SK-N-SH (cell line): Measurements from ENCODE around the gene ZNF592. TPM values are rescaled to one million over a fixed set of nuclear protein-coding genes. Genes with fewer than 3 reads are reported as not detected.

Experiments used
- CTCF ChIA-PET: fragments of 300-600, 350-600 bp; formaldehyde crosslinking; extraction: SDS; loops from one replicate; lab custom pipeline; 2021; lab: Yijun Ruan, JAX
- POLR2A ChIA-PET: fragments of 350-600 bp; sonication (Branson Sonifier 250); formaldehyde crosslinking; extraction: SDS; loops from one replicate; lab custom pipeline; 2020; ENCODE audit warnings: antibody characterized with exemption, inconsistent platforms; lab: Yijun Ruan, JAX
- DNase-seq: peaks from one replicate; pipeline ENCODE4 v3.0.0; 2012
- H2AFZ ChIP-seq: fragments of 200-600 bp; sonication (generic); 2 replicates; pipeline ENCODE4 v1.8.1; 2016; ENCODE audit warnings: antibody characterized with exemption, mild to moderate bottlenecking, low read depth
- H3F3A ChIP-seq: fragments of 200-600 bp; sonication (generic); replicated peaks from 2 replicates; pipeline ENCODE3; 2016; ENCODE audit warnings: antibody characterized with exemption, mild to moderate bottlenecking; ENCODE audit not compliant: insufficient read depth
- H3K27ac ChIP-seq, 2 experiments: fragments of 200-500 bp in 1 of 2; fragments of 200-600 bp in 1 of 2; sonication (Bioruptor generic) in 1 of 2; sonication (generic), shearing (Covaris generic) in 1 of 2; 2 replicates each; pipeline versions ENCODE4 v1.5.1 to v1.6.1; 2014 to 2016; ENCODE audit warnings: low read depth in 2 of 2, inconsistent platforms in 1 of 2, low read length in 1 of 2, mild to moderate bottlenecking in 1 of 2, mixed read lengths in 1 of 2
- H3K27me3 ChIP-seq: fragments of 200-600 bp; sonication (generic), shearing (Covaris generic); 2 replicates; pipeline ENCODE4 v1.6.1; 2016; ENCODE audit warnings: mixed run types; ENCODE audit not compliant: insufficient read depth
- H3K36me3 ChIP-seq, 2 experiments: fragments of 200-500 bp in 1 of 2; fragments of 200-600 bp in 1 of 2; sonication (Bioruptor generic) in 1 of 2; sonication (generic) in 1 of 2; replicated peaks in 1 of 2; 2 replicates each; pipeline versions ENCODE3 to v1.5.1; 2014 to 2016; ENCODE audit warnings: low read length in 1 of 2, mild to moderate bottlenecking in 1 of 2; ENCODE audit not compliant: insufficient read depth in 2 of 2, control insufficient read depth in 1 of 2
- H3K4me1 ChIP-seq, 2 experiments: fragments of 200-500 bp in 1 of 2; fragments of 200-600 bp in 1 of 2; sonication (Bioruptor generic) in 1 of 2; sonication (generic), shearing (Covaris generic) in 1 of 2; 2 replicates each; pipeline versions ENCODE4 v1.5.1 to v1.6.1; 2014 to 2016; ENCODE audit warnings: low read depth in 1 of 2, low read length in 1 of 2, mixed run types in 1 of 2; ENCODE audit not compliant: insufficient read depth in 2 of 2, control insufficient read depth in 1 of 2
- H3K4me2 ChIP-seq: fragments of 200-600 bp; sonication (generic), shearing (Covaris generic); 2 replicates; pipeline ENCODE4 v1.6.1; 2017; ENCODE audit warnings: mixed run types
- H3K4me3 ChIP-seq, 2 experiments: fragments of 200-500 bp in 1 of 2; fragments of 200-600 bp in 1 of 2; sonication (Bioruptor generic) in 1 of 2; sonication (generic), shearing (Covaris generic) in 1 of 2; 2 replicates each; pipeline versions ENCODE4 v1.5.1 to v1.8.1; 2014 to 2016; ENCODE audit warnings: low read depth in 2 of 2, inconsistent platforms in 1 of 2, low read length in 1 of 2, mild to moderate bottlenecking in 1 of 2, mixed read lengths in 1 of 2, moderate library complexity in 1 of 2
- H3K79me2 ChIP-seq: fragments of 200-600 bp; sonication (generic); 2 replicates; pipeline ENCODE4 v1.8.1; 2017; ENCODE audit warnings: mild to moderate bottlenecking; ENCODE audit not compliant: insufficient read depth
- H3K9ac ChIP-seq: fragments of 200-600 bp; sonication (generic); 2 replicates; pipeline ENCODE4 v1.6.1; 2017; ENCODE audit warnings: mixed run types
- H3K9me2 ChIP-seq: fragments of 200-600 bp; sonication (generic); 2 replicates; pipeline ENCODE4 v1.6.1; 2017; ENCODE audit warnings: mixed run types
- H3K9me3 ChIP-seq: fragments of 200-600 bp; sonication (generic); 2 replicates; pipeline ENCODE4 v1.6.1; 2017; ENCODE audit warnings: mixed run types, mild to moderate bottlenecking, moderate library complexity
- H4K20me1 ChIP-seq: fragments of 200-600 bp; sonication (generic); 2 replicates; pipeline ENCODE4 v1.6.1; 2017; ENCODE audit warnings: mild to moderate bottlenecking, mixed run types; ENCODE audit not compliant: insufficient read depth
- CHD2 ChIP-seq: fragments of 150-350 bp; IDR thresholded peaks from 2 replicates; pipeline ENCODE4 v1.6.1; 2018; ENCODE audit warnings: low read length; ENCODE audit not compliant: partially characterized antibody
- EP300 ChIP-seq, 2 experiments: IDR thresholded peaks; 2 replicates each; pipeline versions ENCODE4 v1.4.0 to v1.6.1; 2012; ENCODE audit warnings: borderline replicate concordance in 1 of 2, low read depth in 1 of 2, low read length in 1 of 2
- FOXJ3 ChIP-seq: sonication (generic); formaldehyde crosslinking; IDR thresholded peaks from 2 replicates; pipeline ENCODE4 v1.5.1; 2020; ENCODE audit warnings: mild to moderate bottlenecking, missing genetic modification reagents
- FOXM1 ChIP-seq: IDR thresholded peaks from 2 replicates; pipeline ENCODE4 v1.4.0; 2012; ENCODE audit warnings: low read depth, mild to moderate bottlenecking
- GABPA ChIP-seq: IDR thresholded peaks from 2 replicates; pipeline ENCODE4 v1.4.0; 2012; ENCODE audit warnings: low read depth, mild to moderate bottlenecking
- GATA2 ChIP-seq: sonication (generic); formaldehyde crosslinking; IDR thresholded peaks from 2 replicates; pipeline ENCODE4 v1.5.0; 2020; ENCODE audit warnings: mild to moderate bottlenecking, missing genetic modification reagents
- JUND ChIP-seq: IDR thresholded peaks from 2 replicates; pipeline ENCODE4 v1.4.0; 2012
- NFIC ChIP-seq: IDR thresholded peaks from 2 replicates; pipeline ENCODE4 v1.4.0; 2012; ENCODE audit warnings: borderline replicate concordance
- NRF1 ChIP-seq: IDR thresholded peaks from 2 replicates; pipeline ENCODE4 v1.6.1; 2012; ENCODE audit warnings: low read depth, mild to moderate bottlenecking, low read length
- PBX3 ChIP-seq: IDR thresholded peaks from 2 replicates; pipeline ENCODE4; 2012
- POLR2AphosphoS5 ChIP-seq: IDR thresholded peaks from 2 replicates; pipeline ENCODE4 v1.6.1; 2012; ENCODE audit warnings: low read depth, low read length
- RCOR1 ChIP-seq: fragments of 150-350 bp; IDR thresholded peaks from 2 replicates; pipeline ENCODE4 v1.6.1; 2017; ENCODE audit warnings: antibody characterized with exemption, low read length
- RXRA ChIP-seq: IDR thresholded peaks from 2 replicates; pipeline ENCODE4 v1.4.0; 2012; ENCODE audit warnings: low read depth, mild to moderate bottlenecking, borderline replicate concordance
- SMC3 ChIP-seq: IDR thresholded peaks from 2 replicates; pipeline ENCODE4 v1.6.1; 2012; ENCODE audit warnings: low read depth, low read length, improper control_type of control experiment
- TEAD4 ChIP-seq: IDR thresholded peaks from 2 replicates; pipeline ENCODE4 v1.4.0; 2012; ENCODE audit warnings: mild to moderate bottlenecking, borderline replicate concordance; ENCODE audit not compliant: insufficient read depth
- USF1 ChIP-seq: IDR thresholded peaks from 2 replicates; pipeline ENCODE4 v1.4.0; 2012; ENCODE audit warnings: low read depth, borderline replicate concordance
- YY1 ChIP-seq: IDR thresholded peaks from 2 replicates; pipeline ENCODE4 v1.4.0; 2012; ENCODE audit warnings: low read depth, mild to moderate bottlenecking
- ZBTB33 ChIP-seq: IDR thresholded peaks from 2 replicates; pipeline ENCODE4 v1.4.0; 2012; ENCODE audit warnings: low read depth, borderline replicate concordance
- WGBS: methylation state at CpG from one replicate; pipeline ENCODE4 v1.1.6; 2017; ENCODE audit warnings: low lambda C conversion rate; 5-methylcytosine and 5-hydroxymethylcytosine counted together
- polyA plus RNA-seq, 3 experiments: library from polyadenylated mRNA; depleted of rRNA; stranded (reverse); fragments of >200 nt; gene quantifications; 2 replicates each; pipeline ENCODE4 v1.2.3, GENCODE V29; 2012

The ZNF592 gene
- polyA plus RNA-seq, 1 of the 3 experiments (the other 2 are of a cell fraction) = 8.0 TPM

GRCh38 chr15:84727429-84727828 lies 21.0 kb upstream of the ZNF592 start:
- no peak for TF ChIP-seq PBX3
- TF ChIP-seq NFIC = no peak
- TF ChIP-seq FOXM1 = no peak
- TF ChIP-seq CHD2 = no peak
- TF ChIP-seq NRF1 = no peak
- no peak for TF ChIP-seq GATA2 (CRISPR knock-in tag)
- no peak for TF ChIP-seq TEAD4
- TF ChIP-seq POLR2AphosphoS5 = no peak
- no peak for TF ChIP-seq ZBTB33
- TF ChIP-seq YY1 = no peak
- TF ChIP-seq USF1 = no peak
- TF ChIP-seq RXRA = no peak
- no peak for TF ChIP-seq RCOR1
- TF ChIP-seq FOXJ3 (CRISPR knock-in tag) = no peak
- TF ChIP-seq JUND = no peak
- no peak for TF ChIP-seq GABPA
- TF ChIP-seq SMC3 = no peak
- TF ChIP-seq EP300 (IDR thresholded peaks at IDR 0.05; ENCODE audit: borderline replicate concordance in 1 of 2, low read depth in 1 of 2, low read length in 1 of 2) = no peak
- TF ChIP-seq, all 33 proteins: peak for 0
- no peak for DNase-seq
- POLR2A ChIA-PET = no interaction called here
- Histone ChIP-seq H3K9me3 (no peaks in the 10 kb centered on the region), H3F3A (no peaks in the 10 kb centered on the region), H3K4me3 (no peak overlapping the region), H3K9me2 (no peaks in the 10 kb centered on the region), H3K79me2 (no peaks in the 10 kb centered on the region), H3K27me3 (no peaks in the 10 kb centered on the region), H3K27ac (no peak overlapping the region), H3K4me2 (no peak overlapping the region), H3K4me1 (peaks cover 0 to 2% of the 10 kb centered on the region in 2 experiments; a peak in 2 of 4 replicates), H2AFZ (no peak overlapping the region), H4K20me1 (no peaks in the 10 kb centered on the region), H3K36me3 (no peaks in the 10 kb centered on the region), H3K9ac (no peak overlapping the region)
- WGBS = 91% methylated on average over 6 of the region's 6 CpGs
- CTCF ChIA-PET = no interaction called here
